RWPE2 (cell line): ENCODE results near the gene OARD1.

Experiments
- ATAC-seq: fragments of 200-7000 bp; cut with Tn5 transposase; 3 replicates; pipeline ENCODE4 v1.9.1; 2021; ENCODE audit warnings: low read depth
- DNase-seq: peaks from one replicate; pipeline ENCODE4 v3.0.0-alpha.2; 2020; ENCODE audit warnings: low spot score
- H3K27ac ChIP-seq: fragments of 450-650 bp; 2 replicates; pipeline ENCODE4 v1.5.1; 2017; ENCODE audit warnings: mild to moderate bottlenecking; ENCODE audit not compliant: poor library complexity, severe bottlenecking
- H3K27me3 ChIP-seq: fragments of 250-450 bp; sonication (Bioruptor Pico); 2 replicates; pipeline ENCODE4 v1.5.1; 2021; ENCODE audit warnings: mild to moderate bottlenecking, moderate library complexity; ENCODE audit not compliant: insufficient read depth, poor library complexity, severe bottlenecking
- H3K36me3 ChIP-seq: fragments of 250-450 bp; sonication (Bioruptor Pico); 2 replicates; pipeline ENCODE4 v1.5.1; 2020; ENCODE audit warnings: low read depth, mild to moderate bottlenecking, moderate library complexity
- H3K4me1 ChIP-seq: fragments of 250-450 bp; sonication (Bioruptor Pico); 2 replicates; pipeline ENCODE4 v1.5.1; 2021; ENCODE audit warnings: mild to moderate bottlenecking, moderate library complexity; ENCODE audit not compliant: insufficient read depth, poor library complexity, severe bottlenecking
- H3K4me3 ChIP-seq: fragments of 250-450 bp; sonication (Bioruptor Pico); 2 replicates; pipeline ENCODE4 v1.5.1; 2021; ENCODE audit warnings: mild to moderate bottlenecking, moderate library complexity; ENCODE audit not compliant: severe bottlenecking
- H3K9me3 ChIP-seq: fragments of 250-450 bp; sonication (Bioruptor Pico); 2 replicates; pipeline ENCODE4 v1.5.1; 2021; ENCODE audit warnings: mild to moderate bottlenecking, moderate library complexity; ENCODE audit not compliant: severe bottlenecking
- CTCF ChIP-seq: fragments of 450-650 bp; IDR thresholded peaks from one replicate; pipeline ENCODE4 v1.5.1; 2017; ENCODE audit warnings: mild to moderate bottlenecking, moderate library complexity; ENCODE audit not compliant: poor library complexity, severe bottlenecking

The OARD1 gene

GRCh38 chr6:41050536-41050935 lies 21.6 kb downstream of the OARD1 start:
- Histone ChIP-seq H3K4me3 (no peak overlapping the region), H3K27ac (no peak overlapping the region), H3K9me3 (no peaks in the 10 kb centered on the region), H3K27me3 (no peaks in the 10 kb centered on the region), H3K36me3 (no peaks in the 10 kb centered on the region), H3K4me1 (no peaks in the 10 kb centered on the region)
- DNase-seq (no peak), ATAC-seq (no peak)
- no peak for TF ChIP-seq CTCF

DNA sequence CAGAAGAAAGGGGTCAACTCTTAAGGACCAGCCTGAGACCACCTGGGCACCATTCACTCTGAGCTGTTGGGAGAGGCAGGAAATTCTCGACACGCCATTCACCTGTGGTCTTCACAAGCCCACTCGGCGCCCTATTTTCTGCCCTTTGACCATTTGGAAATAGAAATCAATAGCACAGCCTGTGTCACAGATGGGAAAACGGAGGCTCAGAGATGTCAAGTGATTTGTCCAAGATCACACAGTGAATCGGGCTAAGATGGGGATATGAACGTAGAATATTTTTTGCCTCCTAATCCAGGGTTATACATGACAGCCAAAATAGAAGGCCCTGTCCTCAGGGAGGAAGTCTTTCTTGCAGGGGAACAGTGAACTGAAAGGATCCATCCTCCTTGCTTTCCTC lies 22.2 kb downstream of the OARD1 start:
- no peak for DNase-seq
- Histone ChIP-seq H3K27me3 (no peaks in the 10 kb centered on the region), H3K4me3 (no peak overlapping the region), H3K4me1 (no peaks in the 10 kb centered on the region), H3K9me3 (no peaks in the 10 kb centered on the region), H3K27ac (no peak overlapping the region), H3K36me3 (no peaks in the 10 kb centered on the region)
- TF ChIP-seq CTCF, result no peak
- no peak for ATAC-seq

GRCh38 chr6:41049521-41049920 lies 22.6 kb downstream of the OARD1 start:
- DNase-seq (no peak), ATAC-seq (no peak)
- H3K4me3 ChIP-seq, result no peak overlapping the region
- no peaks in the 10 kb centered on the region for H3K9me3 ChIP-seq
- no peaks in the 10 kb centered on the region for H3K36me3 ChIP-seq
- no peak for TF ChIP-seq CTCF
- H3K4me1 ChIP-seq, result no peaks in the 10 kb centered on the region
- no peaks in the 10 kb centered on the region for H3K27me3 ChIP-seq
- H3K27ac ChIP-seq, result no peak overlapping the region

DNA sequence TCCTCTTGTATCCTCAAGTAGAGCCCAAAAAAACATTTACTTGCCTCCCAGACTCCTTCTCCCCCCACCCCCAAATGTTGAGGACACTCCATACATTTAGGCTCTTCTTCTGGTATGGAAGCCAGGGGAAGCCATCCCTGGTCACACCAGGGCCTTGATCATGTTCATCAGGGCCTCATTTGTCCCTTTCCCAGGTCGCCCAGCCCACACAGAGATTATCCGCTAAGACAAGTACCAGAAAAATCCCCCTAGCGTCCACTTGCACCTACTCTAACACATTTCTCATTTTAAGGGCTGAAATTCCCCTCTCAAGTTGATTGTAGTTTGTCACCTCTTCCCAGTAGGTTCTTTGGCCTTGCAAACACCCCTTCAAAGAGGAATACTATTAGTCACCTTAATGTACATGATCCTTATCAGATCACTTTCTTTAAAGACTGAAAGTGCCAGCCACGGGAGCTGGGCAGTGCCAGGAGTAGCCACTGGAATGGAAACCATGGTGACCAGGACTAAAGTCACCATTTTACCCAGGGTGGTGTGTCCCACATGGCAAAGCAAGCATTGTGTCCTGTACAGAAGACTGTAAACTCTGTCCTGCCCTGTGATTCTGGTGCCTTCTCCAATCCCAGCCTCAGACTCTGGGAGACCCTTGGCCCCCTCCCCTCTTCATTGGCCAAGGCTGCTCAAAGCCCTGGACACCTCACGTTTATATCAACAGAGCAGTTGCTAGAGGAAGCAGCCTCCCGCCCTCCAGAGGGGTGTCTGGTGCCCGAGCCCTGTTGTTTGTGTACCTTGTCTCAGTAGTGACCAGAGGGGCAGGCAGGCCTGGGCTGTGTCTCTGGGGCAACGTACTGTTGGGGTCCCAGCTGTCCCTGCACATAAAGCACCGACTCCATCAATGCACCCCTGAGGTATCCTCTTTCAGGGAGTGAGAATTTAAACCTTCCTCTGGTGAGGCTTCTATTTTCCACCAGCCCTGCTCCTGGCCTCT lies 24.1 kb downstream of the OARD1 start:
- H3K9me3 ChIP-seq, result no peaks in the 10 kb centered on the region
- H3K4me3 ChIP-seq, result no peak overlapping the region
- TF ChIP-seq CTCF, result no peak
- no peaks in the 10 kb centered on the region for H3K36me3 ChIP-seq
- H3K27ac ChIP-seq, result no peak overlapping the region
- no peak for ATAC-seq
- no peaks in the 10 kb centered on the region for H3K4me1 ChIP-seq
- H3K27me3 ChIP-seq, result no peaks in the 10 kb centered on the region
- no peak for DNase-seq

DNA sequence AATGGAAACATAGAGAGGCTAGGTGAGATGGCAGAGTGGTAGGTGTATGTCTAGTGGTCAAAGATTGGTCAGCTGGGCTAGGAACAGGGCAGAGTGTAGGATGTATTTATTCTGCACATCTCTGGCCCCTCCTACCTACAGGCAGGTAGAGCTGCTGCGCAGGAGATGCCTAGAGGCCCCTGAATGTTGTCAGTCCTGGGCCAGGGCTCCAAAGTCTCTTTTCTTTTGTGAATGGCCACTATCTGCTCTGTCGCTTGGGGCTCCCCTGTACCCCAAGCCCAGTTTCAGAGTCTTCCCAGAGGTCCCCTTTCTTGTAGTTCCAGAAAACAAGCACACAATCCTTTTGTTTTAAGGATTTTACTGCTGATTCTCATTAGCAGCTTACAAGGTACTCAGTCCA lies 24.9 kb downstream of the OARD1 start:
- no peak overlapping the region for H3K27ac ChIP-seq
- no peaks in the 10 kb centered on the region for H3K9me3 ChIP-seq
- no peaks in the 10 kb centered on the region for H3K27me3 ChIP-seq
- no peaks in the 10 kb centered on the region for H3K4me1 ChIP-seq
- H3K36me3 ChIP-seq, result no peaks in the 10 kb centered on the region
- ATAC-seq, result no peak
- DNase-seq, result no peak
- no peak overlapping the region for H3K4me3 ChIP-seq
- TF ChIP-seq CTCF, result no peak
